HL-60 (cell line): ENCODE data around the gene ARAF. TPM values are rescaled to one million over a fixed set of nuclear protein-coding genes. Genes with fewer than 3 reads are reported as not detected.

ENCODE experiments used
- DNase-seq, 2 experiments: peaks; one replicate each; pipeline ENCODE4 v3.0.0-alpha.2; 2010 to 2020; ENCODE audit warnings: low read depth in 1 of 2, low spot score in 1 of 2
- H3K27ac ChIP-seq: fragments of 250-450 bp; sonication (Bioruptor Pico); replicated peaks from 2 replicates; pipeline ENCODE4 v1.5.1; 2020; ENCODE audit warnings: mild to moderate bottlenecking, moderate library complexity
- H3K27me3 ChIP-seq: fragments of 250-450 bp; sonication (Bioruptor Pico); 2 replicates; pipeline ENCODE4 v1.5.1; 2021; ENCODE audit warnings: mild to moderate bottlenecking, moderate library complexity; ENCODE audit not compliant: insufficient read depth, poor library complexity, severe bottlenecking
- H3K4me3 ChIP-seq: replicated peaks from 2 replicates; pipeline ENCODE4 v1.5.1; 2011; ENCODE audit warnings: mild to moderate bottlenecking, control low read depth, low read length; ENCODE audit not compliant: insufficient read depth
- GABPA ChIP-seq: IDR thresholded peaks from 2 replicates; pipeline ENCODE4 v1.6.1; 2012; ENCODE audit warnings: low read depth
- POLR2AphosphoS5 ChIP-seq: IDR thresholded peaks from 2 replicates; pipeline ENCODE4 v1.6.1; 2012; ENCODE audit warnings: low read depth
- SPI1 ChIP-seq: IDR thresholded peaks from 2 replicates; pipeline ENCODE4 v1.6.1; 2012; ENCODE audit warnings: low read depth, mild to moderate bottlenecking, borderline replicate concordance
- microRNA-seq: library from miRNA; unstranded; fragments of <30 nt; microRNA quantifications from one replicate; pipeline ENCODE4, GENCODE V29; 2018
- TF ChIP-seq, protein P1 (sequence below): IDR thresholded peaks from one replicate; pipeline ENCODE4 v1.5.1; 2011; ENCODE audit warnings: low read length, control low read depth, inconsistent platforms; ENCODE audit not compliant: insufficient read depth
- TF ChIP-seq, protein P2 (sequence below): IDR thresholded peaks from 2 replicates; pipeline ENCODE4 v1.6.1; 2012; ENCODE audit warnings: low read depth; ENCODE audit not compliant: insufficient replicate concordance

The ARAF gene

DNA sequence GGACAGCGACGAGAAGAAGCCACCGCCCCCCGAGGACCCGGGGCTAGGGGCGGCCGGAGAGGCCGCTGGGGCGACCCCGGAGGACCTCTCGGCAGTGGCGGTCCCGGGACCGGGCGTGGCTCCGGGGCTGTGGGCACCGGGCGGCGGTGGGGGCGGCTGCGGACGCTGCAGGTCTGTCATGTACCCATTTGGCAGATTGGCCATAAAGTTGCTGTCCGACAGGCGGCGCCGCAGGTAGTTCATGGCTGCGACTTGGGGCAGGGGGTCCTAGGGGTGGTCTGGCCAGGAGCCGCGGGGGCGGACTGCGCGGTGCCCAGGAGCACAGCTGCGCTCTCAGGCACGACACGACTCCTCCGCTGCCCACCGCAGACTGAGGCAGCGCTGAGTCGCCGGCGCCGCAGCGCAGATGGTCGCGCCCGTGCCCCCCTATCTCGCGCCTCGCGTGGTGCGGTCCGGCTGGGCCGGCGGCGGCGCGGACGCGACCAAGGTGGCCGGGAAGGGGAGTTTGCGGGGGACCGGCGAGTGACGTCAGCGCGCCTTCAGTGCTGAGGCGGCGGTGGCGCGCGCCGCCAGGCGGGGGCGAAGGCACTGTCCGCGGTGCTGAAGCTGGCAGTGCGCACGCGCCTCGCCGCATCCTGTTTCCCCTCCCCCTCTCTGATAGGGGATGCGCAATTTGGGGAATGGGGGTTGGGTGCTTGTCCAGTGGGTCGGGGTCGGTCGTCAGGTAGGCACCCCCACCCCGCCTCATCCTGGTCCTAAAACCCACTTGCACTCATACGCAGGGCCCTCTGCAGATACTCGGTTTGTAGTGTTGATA is 58.7 kb downstream of the ARAF start, which contains the start of gene SYN1:
Gene SYN1, minus strand, starts transcription at position 372 of the 817 bp plus-strand sequence. Its CDS starts 129 bp downstream, at position 243.
- no peaks in the 10 kb centered on the region for H3K27me3 ChIP-seq
- TF ChIP-seq, protein P1, sequence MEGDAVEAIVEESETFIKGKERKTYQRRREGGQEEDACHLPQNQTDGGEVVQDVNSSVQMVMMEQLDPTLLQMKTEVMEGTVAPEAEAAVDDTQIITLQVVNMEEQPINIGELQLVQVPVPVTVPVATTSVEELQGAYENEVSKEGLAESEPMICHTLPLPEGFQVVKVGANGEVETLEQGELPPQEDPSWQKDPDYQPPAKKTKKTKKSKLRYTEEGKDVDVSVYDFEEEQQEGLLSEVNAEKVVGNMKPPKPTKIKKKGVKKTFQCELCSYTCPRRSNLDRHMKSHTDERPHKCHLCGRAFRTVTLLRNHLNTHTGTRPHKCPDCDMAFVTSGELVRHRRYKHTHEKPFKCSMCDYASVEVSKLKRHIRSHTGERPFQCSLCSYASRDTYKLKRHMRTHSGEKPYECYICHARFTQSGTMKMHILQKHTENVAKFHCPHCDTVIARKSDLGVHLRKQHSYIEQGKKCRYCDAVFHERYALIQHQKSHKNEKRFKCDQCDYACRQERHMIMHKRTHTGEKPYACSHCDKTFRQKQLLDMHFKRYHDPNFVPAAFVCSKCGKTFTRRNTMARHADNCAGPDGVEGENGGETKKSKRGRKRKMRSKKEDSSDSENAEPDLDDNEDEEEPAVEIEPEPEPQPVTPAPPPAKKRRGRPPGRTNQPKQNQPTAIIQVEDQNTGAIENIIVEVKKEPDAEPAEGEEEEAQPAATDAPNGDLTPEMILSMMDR: no peak
- TF ChIP-seq, protein P2, sequence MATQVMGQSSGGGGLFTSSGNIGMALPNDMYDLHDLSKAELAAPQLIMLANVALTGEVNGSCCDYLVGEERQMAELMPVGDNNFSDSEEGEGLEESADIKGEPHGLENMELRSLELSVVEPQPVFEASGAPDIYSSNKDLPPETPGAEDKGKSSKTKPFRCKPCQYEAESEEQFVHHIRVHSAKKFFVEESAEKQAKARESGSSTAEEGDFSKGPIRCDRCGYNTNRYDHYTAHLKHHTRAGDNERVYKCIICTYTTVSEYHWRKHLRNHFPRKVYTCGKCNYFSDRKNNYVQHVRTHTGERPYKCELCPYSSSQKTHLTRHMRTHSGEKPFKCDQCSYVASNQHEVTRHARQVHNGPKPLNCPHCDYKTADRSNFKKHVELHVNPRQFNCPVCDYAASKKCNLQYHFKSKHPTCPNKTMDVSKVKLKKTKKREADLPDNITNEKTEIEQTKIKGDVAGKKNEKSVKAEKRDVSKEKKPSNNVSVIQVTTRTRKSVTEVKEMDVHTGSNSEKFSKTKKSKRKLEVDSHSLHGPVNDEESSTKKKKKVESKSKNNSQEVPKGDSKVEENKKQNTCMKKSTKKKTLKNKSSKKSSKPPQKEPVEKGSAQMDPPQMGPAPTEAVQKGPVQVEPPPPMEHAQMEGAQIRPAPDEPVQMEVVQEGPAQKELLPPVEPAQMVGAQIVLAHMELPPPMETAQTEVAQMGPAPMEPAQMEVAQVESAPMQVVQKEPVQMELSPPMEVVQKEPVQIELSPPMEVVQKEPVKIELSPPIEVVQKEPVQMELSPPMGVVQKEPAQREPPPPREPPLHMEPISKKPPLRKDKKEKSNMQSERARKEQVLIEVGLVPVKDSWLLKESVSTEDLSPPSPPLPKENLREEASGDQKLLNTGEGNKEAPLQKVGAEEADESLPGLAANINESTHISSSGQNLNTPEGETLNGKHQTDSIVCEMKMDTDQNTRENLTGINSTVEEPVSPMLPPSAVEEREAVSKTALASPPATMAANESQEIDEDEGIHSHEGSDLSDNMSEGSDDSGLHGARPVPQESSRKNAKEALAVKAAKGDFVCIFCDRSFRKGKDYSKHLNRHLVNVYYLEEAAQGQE: peak; percentile 97
- no peak for TF ChIP-seq POLR2AphosphoS5
- TF ChIP-seq SPI1: no peak
- TF ChIP-seq GABPA: no peak
- DNase-seq: peak; percentile 48 to 60
- no peak within 1 kb of the TSS for H3K27ac ChIP-seq
- peak within 1 kb of the TSS; percentile 41 for H3K4me3 ChIP-seq

DNA sequence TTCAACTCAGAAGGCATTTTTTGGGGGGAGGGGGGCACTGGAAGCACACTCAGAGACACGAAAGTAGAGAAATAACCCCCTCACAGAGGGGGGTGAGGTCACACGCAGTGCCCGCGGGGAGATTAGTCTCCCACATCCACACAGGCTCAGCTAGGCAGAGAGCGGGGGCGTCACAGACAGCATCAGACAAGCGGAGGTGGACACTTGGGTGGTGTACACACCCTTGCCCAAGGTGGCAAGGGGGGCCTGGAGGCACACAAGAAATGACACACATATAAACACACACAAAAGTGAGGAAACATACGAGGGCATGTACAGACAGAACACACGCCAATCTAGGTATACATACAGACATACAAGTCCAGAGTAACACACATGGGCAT is 59.3 kb downstream of the ARAF start:
- TF ChIP-seq GABPA: no peak
- TF ChIP-seq POLR2AphosphoS5: no peak
- TF ChIP-seq, protein P2: no peak
- TF ChIP-seq, protein P1: no peak
- TF ChIP-seq SPI1: no peak
- Histone ChIP-seq H3K4me3 (no peak overlapping the region), H3K27me3 (no peaks in the 10 kb centered on the region), H3K27ac (no peak overlapping the region)
- DNase-seq: no peak

Small RNA genes lying within 50 kb of the gene (microRNA-seq; reads per million reads assigned to microRNA genes)
- not detected for gene MIR4769
